Osteoblast (primary cell): ENCODE data around the gene PLXNA4. TPM values are rescaled to one million over a fixed set of nuclear protein-coding genes. Genes with fewer than 3 reads are reported as not detected.

Experiments used
- DNase-seq: peaks from one replicate; pipeline ENCODE4 v3.0.0; 2011; ENCODE audit warnings: low spot score, mixed read lengths; ENCODE audit not compliant: insufficient read length; ENCODE audit errors: missing footprints
- H2AFZ ChIP-seq: 2 replicates; pipeline ENCODE4 v1.6.0; 2011; ENCODE audit warnings: mild to moderate bottlenecking, low read length
- H3K27ac ChIP-seq: 2 replicates; pipeline ENCODE4 v1.5.1; 2011; ENCODE audit warnings: mild to moderate bottlenecking, low read depth, low read length, moderate library complexity
- H3K27me3 ChIP-seq: 2 replicates; pipeline ENCODE4 v1.6.0; 2012; ENCODE audit warnings: mild to moderate bottlenecking, control low read depth, inconsistent platforms, low read length, moderate library complexity; ENCODE audit not compliant: insufficient read depth
- H3K36me3 ChIP-seq: 2 replicates; pipeline ENCODE4 v1.5.1; 2011; ENCODE audit warnings: mild to moderate bottlenecking, low read length, control low read depth, moderate library complexity; ENCODE audit not compliant: insufficient read depth
- H3K4me1 ChIP-seq: 2 replicates; pipeline ENCODE4 v1.5.1; 2011; ENCODE audit warnings: mild to moderate bottlenecking, low read length, control low read depth, moderate library complexity; ENCODE audit not compliant: insufficient read depth
- H3K4me2 ChIP-seq: 2 replicates; pipeline ENCODE4 v1.6.0; 2011; ENCODE audit warnings: mild to moderate bottlenecking, low read length; ENCODE audit not compliant: insufficient read depth
- H3K4me3 ChIP-seq: fragments of 200-600 bp; sonication (generic); 3 replicates; pipeline ENCODE4 v1.5.1; 2012; ENCODE audit warnings: mild to moderate bottlenecking, low read length, inconsistent platforms; ENCODE audit not compliant: insufficient read depth
- H3K79me2 ChIP-seq: 2 replicates; pipeline ENCODE4 v1.6.0; 2012; ENCODE audit warnings: mild to moderate bottlenecking, low read length, control low read depth, inconsistent platforms; ENCODE audit not compliant: insufficient read depth
- H3K9me3 ChIP-seq: 2 replicates; pipeline ENCODE4 v1.5.1; 2011; ENCODE audit warnings: low read depth, low read length, control low read depth
- H4K20me1 ChIP-seq: 2 replicates; pipeline ENCODE4 v1.6.0; 2012; ENCODE audit warnings: mild to moderate bottlenecking, low read length, control low read depth; ENCODE audit not compliant: insufficient read depth
- total RNA-seq: library from RNA; depleted of rRNA; stranded (reverse); fragments of >200 nt; gene quantifications from 2 replicates; pipeline ENCODE4 v1.2.3, GENCODE V29; 2012
- TF ChIP-seq, protein P1 (sequence below): IDR thresholded peaks from 2 replicates; pipeline ENCODE4 v1.5.1; 2011; ENCODE audit warnings: mild to moderate bottlenecking, low read depth, low read length, moderate library complexity; ENCODE audit errors: extremely low read depth

The PLXNA4 gene
- total RNA-seq, 1 donor = 4.3 TPM

DNA sequence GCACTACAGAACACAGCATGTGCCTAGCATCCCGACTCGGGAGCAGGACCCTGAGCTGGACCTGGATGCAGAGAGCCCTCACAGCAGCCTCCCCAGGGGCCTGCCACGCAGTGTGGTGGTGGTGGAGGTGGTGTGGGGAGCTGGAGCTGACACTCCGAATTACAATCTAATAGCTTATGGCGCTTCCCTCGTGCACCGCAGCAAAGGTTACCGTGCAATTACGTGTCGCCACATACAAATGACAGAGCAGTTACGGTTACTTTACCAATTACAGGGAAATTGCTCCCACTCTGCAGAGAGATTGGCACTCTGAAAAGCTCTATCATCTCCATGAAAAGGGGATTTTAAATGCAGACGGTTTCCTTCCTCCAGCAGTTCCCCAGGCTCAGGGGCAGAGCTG, 81.8 kb downstream of the PLXNA4 start:
- no peak for DNase-seq
- H3K9me3 ChIP-seq = no peaks in the 10 kb centered on the region
- TF ChIP-seq, protein P1, sequence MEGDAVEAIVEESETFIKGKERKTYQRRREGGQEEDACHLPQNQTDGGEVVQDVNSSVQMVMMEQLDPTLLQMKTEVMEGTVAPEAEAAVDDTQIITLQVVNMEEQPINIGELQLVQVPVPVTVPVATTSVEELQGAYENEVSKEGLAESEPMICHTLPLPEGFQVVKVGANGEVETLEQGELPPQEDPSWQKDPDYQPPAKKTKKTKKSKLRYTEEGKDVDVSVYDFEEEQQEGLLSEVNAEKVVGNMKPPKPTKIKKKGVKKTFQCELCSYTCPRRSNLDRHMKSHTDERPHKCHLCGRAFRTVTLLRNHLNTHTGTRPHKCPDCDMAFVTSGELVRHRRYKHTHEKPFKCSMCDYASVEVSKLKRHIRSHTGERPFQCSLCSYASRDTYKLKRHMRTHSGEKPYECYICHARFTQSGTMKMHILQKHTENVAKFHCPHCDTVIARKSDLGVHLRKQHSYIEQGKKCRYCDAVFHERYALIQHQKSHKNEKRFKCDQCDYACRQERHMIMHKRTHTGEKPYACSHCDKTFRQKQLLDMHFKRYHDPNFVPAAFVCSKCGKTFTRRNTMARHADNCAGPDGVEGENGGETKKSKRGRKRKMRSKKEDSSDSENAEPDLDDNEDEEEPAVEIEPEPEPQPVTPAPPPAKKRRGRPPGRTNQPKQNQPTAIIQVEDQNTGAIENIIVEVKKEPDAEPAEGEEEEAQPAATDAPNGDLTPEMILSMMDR = no peak

DNA sequence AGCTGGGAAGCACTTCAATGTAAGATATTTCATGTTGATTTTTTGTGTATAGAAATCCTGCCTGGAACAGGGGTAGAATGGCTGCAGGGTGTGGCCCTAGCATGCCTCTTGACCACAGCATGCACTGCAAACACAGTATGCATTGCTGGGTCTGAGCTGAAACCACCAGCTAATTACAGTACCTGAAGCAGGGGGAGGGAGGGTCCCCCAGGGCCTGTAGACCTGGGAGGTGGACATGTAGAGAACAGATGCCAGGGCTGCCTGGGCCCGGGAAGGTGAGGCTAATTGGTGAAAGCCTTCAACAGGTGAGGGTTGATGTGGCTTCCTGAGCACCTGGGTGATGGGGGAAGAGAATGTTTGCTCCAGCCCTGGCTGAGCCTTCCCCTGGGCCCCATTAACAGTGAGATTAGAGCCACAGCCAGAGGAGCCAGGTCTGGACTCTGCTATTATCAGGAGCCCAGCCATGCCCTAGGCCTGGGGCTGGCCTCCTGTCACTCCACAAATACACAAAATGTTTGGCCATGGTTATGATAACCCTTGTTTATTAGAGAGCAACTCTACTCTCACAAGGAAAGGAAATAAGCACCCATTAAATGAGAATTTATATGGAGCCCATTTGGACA, 83.3 kb downstream of the PLXNA4 start:
- H4K20me1 ChIP-seq = no peaks in the 10 kb centered on the region

More for the DNA sequence above, 81.8 kb downstream of the PLXNA4 start:
- Histone ChIP-seq H3K79me2 (no peaks in the 10 kb centered on the region), H4K20me1 (no peaks in the 10 kb centered on the region), H2AFZ (no peak overlapping the region), H3K27ac (no peak overlapping the region), H3K36me3 (no peaks in the 10 kb centered on the region), H3K27me3 (no peaks in the 10 kb centered on the region), H3K4me3 (no peak overlapping the region), H3K4me2 (no peak overlapping the region), H3K4me1 (no peaks in the 10 kb centered on the region)

DNA sequence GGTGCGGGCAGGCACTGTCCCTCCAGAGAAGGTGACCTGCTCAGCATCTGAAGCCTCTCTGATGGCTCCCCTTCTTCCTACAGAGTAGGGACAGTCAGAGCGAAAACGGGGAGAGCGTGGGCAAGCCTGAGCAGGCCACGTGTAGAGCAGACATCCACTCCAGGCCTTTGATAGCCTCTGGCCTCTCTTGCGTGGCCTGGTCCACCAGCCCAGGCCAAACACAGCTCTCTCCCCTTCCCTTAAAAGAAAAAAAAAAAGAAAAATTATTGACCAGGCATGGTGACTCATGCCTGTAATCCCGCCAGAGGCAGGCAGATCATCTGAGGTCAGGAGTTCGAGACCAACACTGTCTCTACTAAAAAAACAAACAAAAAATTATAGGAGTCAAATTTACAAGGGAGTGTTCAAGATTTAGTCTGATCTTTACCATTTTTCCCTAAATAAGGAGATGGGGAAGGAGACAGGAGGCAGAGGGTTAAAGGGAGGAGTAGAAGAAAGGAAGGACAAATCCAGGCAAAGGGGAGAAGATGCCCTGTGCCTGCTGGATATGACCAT, 84.8 kb downstream of the PLXNA4 start:
- no peaks in the 10 kb centered on the region for H4K20me1 ChIP-seq
- H3K27ac ChIP-seq = no peak overlapping the region
- DNase-seq = peak; percentile 65
- H2AFZ ChIP-seq = no peak overlapping the region
- no peaks in the 10 kb centered on the region for H3K9me3 ChIP-seq
- peaks cover 6% of the 10 kb centered on the region for H3K4me1 ChIP-seq
- no peaks in the 10 kb centered on the region for H3K79me2 ChIP-seq
- H3K36me3 ChIP-seq = no peaks in the 10 kb centered on the region
- TF ChIP-seq, protein P1 = no peak
- no peak overlapping the region for H3K4me3 ChIP-seq
- H3K27me3 ChIP-seq = no peaks in the 10 kb centered on the region
- H3K4me2 ChIP-seq = no peak overlapping the region

More for the DNA sequence above, 83.3 kb downstream of the PLXNA4 start:
- no peaks in the 10 kb centered on the region for H3K79me2 ChIP-seq
- peaks cover 4% of the 10 kb centered on the region for H3K4me1 ChIP-seq
- no peaks in the 10 kb centered on the region for H3K9me3 ChIP-seq
- H3K4me3 ChIP-seq = no peak overlapping the region
- no peak overlapping the region for H3K27ac ChIP-seq
- no peaks in the 10 kb centered on the region for H3K36me3 ChIP-seq
- no peak for DNase-seq
- TF ChIP-seq, protein P1 = no peak
- H2AFZ ChIP-seq = no peak overlapping the region
- H3K4me2 ChIP-seq = no peak overlapping the region
- H3K27me3 ChIP-seq = no peaks in the 10 kb centered on the region

DNA sequence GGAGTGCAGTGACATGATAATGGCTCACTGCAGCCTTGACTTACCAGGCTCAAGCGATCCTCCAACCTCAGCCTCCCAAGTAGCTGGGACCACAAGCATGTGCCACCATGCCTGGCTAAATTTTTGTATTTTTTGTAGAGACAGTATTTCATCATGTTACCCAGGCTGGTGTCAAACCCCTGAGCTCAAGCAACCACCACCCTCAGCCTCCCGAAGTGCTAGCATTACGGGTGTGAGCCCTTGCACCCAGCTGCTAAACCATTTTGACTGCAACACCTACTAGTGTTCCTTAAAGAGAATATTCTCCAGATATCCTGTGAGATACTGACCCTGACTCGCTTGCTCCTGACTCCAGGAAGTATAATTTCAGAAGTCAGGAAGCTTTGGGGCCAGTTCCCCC, 85.8 kb downstream of the PLXNA4 start:
- Histone ChIP-seq H3K4me2 (no peak overlapping the region), H3K27ac (no peak overlapping the region), H3K79me2 (no peaks in the 10 kb centered on the region), H3K27me3 (no peaks in the 10 kb centered on the region), H4K20me1 (no peaks in the 10 kb centered on the region), H3K36me3 (no peaks in the 10 kb centered on the region), H3K4me3 (no peak overlapping the region), H3K4me1 (peaks cover 7% of the 10 kb centered on the region), H2AFZ (no peak overlapping the region), H3K9me3 (no peaks in the 10 kb centered on the region)
- no peak for DNase-seq
- TF ChIP-seq, protein P1 = no peak
